HEK293 (cell line): Measurements from ENCODE around the gene UBALD2.

Experiments used
- CTCF ChIP-seq: fragments of 450-650 bp; formaldehyde crosslinking; IDR thresholded peaks from 2 replicates; pipeline ENCODE4 v1.5.1; 2016; ENCODE audit warnings: missing biosample characterization, missing genetic modification characterization
- ELK4 ChIP-seq: IDR thresholded peaks from 2 replicates; pipeline ENCODE4 v1.6.1; 2011; ENCODE audit warnings: mild to moderate bottlenecking, low read depth, low read length, borderline replicate concordance
- FEZF1 ChIP-seq: fragments of 450-650 bp; formaldehyde crosslinking; IDR thresholded peaks from 2 replicates; pipeline ENCODE4 v1.5.1; 2016; ENCODE audit warnings: missing biosample characterization, missing genetic modification characterization
- GLIS1 ChIP-seq: fragments of 450-650 bp; formaldehyde crosslinking; IDR thresholded peaks from 2 replicates; pipeline ENCODE4 v1.5.1; 2016; ENCODE audit warnings: missing biosample characterization, missing genetic modification characterization
- INSM2 ChIP-seq: fragments of 450-650 bp; formaldehyde crosslinking; IDR thresholded peaks from 2 replicates; pipeline ENCODE4 v1.5.1; 2016; ENCODE audit warnings: missing biosample characterization, missing genetic modification characterization
- KLF9 ChIP-seq: fragments of 450-650 bp; formaldehyde crosslinking; IDR thresholded peaks from 2 replicates; pipeline ENCODE4 v1.5.1; 2016; ENCODE audit warnings: missing biosample characterization, missing genetic modification characterization, low read depth
- OVOL3 ChIP-seq: fragments of 450-650 bp; formaldehyde crosslinking; IDR thresholded peaks from 2 replicates; pipeline ENCODE4 v1.5.1; 2016; ENCODE audit warnings: missing biosample characterization, missing genetic modification characterization
- PRDM4 ChIP-seq: fragments of 450-650 bp; formaldehyde crosslinking; IDR thresholded peaks from 2 replicates; pipeline ENCODE4 v1.5.1; 2017; ENCODE audit warnings: missing biosample characterization, missing genetic modification characterization
- TRIM28 ChIP-seq: IDR thresholded peaks from 2 replicates; pipeline ENCODE4 v1.6.1; 2011; ENCODE audit warnings: low read length, control low read depth, borderline replicate concordance
- YY2 ChIP-seq: fragments of 450-650 bp; formaldehyde crosslinking; IDR thresholded peaks from 2 replicates; pipeline ENCODE4 v1.5.1; 2016; ENCODE audit warnings: missing biosample characterization, missing genetic modification characterization
- ZBTB10 ChIP-seq: fragments of 450-650 bp; formaldehyde crosslinking; IDR thresholded peaks from 2 replicates; pipeline ENCODE4 v1.5.1; 2016; ENCODE audit warnings: missing biosample characterization, missing genetic modification characterization
- ZBTB8A ChIP-seq: fragments of 450-650 bp; formaldehyde crosslinking; IDR thresholded peaks from 2 replicates; pipeline ENCODE4 v1.5.1; 2016; ENCODE audit warnings: missing biosample characterization, missing genetic modification characterization
- ZFP3 ChIP-seq: fragments of 450-650 bp; formaldehyde crosslinking; IDR thresholded peaks from 2 replicates; pipeline ENCODE4 v1.5.1; 2016; ENCODE audit warnings: low read depth, missing biosample characterization, missing genetic modification characterization
- ZIC2 ChIP-seq: fragments of 450-650 bp; formaldehyde crosslinking; IDR thresholded peaks from 2 replicates; pipeline ENCODE4 v1.5.1; 2016; ENCODE audit warnings: missing biosample characterization, missing genetic modification characterization
- ZNF211 ChIP-seq: fragments of 450-650 bp; formaldehyde crosslinking; IDR thresholded peaks from 2 replicates; pipeline ENCODE4 v1.5.1; 2016; ENCODE audit warnings: low read depth, missing biosample characterization, missing genetic modification characterization
- ZNF214 ChIP-seq: fragments of 450-650 bp; formaldehyde crosslinking; IDR thresholded peaks from 2 replicates; pipeline ENCODE4 v1.5.1; 2017; ENCODE audit warnings: missing biosample characterization, mild to moderate bottlenecking, missing genetic modification characterization, borderline replicate concordance
- ZNF24 ChIP-seq: fragments of 450-650 bp; formaldehyde crosslinking; IDR thresholded peaks from 2 replicates; pipeline ENCODE4 v1.5.1; 2016; ENCODE audit warnings: missing biosample characterization, missing genetic modification characterization
- ZNF248 ChIP-seq: fragments of 450-650 bp; formaldehyde crosslinking; IDR thresholded peaks from 2 replicates; pipeline ENCODE4 v1.5.1; 2017; ENCODE audit warnings: missing biosample characterization, missing genetic modification characterization
- ZNF398 ChIP-seq: fragments of 450-650 bp; formaldehyde crosslinking; IDR thresholded peaks from 2 replicates; pipeline ENCODE4 v1.5.1; 2017; ENCODE audit warnings: missing biosample characterization, missing genetic modification characterization
- ZNF416 ChIP-seq: fragments of 450-650 bp; formaldehyde crosslinking; IDR thresholded peaks from 2 replicates; pipeline ENCODE4 v1.5.1; 2016; ENCODE audit warnings: missing biosample characterization, missing genetic modification characterization
- ZNF501 ChIP-seq: fragments of 450-650 bp; formaldehyde crosslinking; IDR thresholded peaks from 2 replicates; pipeline ENCODE4 v1.5.1; 2016; ENCODE audit warnings: missing biosample characterization, missing genetic modification characterization
- ZNF610 ChIP-seq: fragments of 450-650 bp; formaldehyde crosslinking; IDR thresholded peaks from 2 replicates; pipeline ENCODE4 v1.5.1; 2016; ENCODE audit warnings: missing biosample characterization, missing genetic modification characterization, borderline replicate concordance
- ZNF629 ChIP-seq: fragments of 450-650 bp; formaldehyde crosslinking; IDR thresholded peaks from 2 replicates; pipeline ENCODE4 v1.5.1; 2017; ENCODE audit warnings: missing biosample characterization, missing genetic modification characterization
- ZNF639 ChIP-seq: fragments of 450-650 bp; formaldehyde crosslinking; IDR thresholded peaks from 2 replicates; pipeline ENCODE4 v1.5.1; 2016; ENCODE audit warnings: missing biosample characterization, missing genetic modification characterization
- ZNF768 ChIP-seq: fragments of 450-650 bp; formaldehyde crosslinking; IDR thresholded peaks from 2 replicates; pipeline ENCODE4 v1.5.1; 2018; ENCODE audit warnings: missing biosample characterization, mild to moderate bottlenecking, missing genetic modification characterization
- ZSCAN16 ChIP-seq: fragments of 450-650 bp; formaldehyde crosslinking; IDR thresholded peaks from 2 replicates; pipeline ENCODE4 v1.5.1; 2016; ENCODE audit warnings: missing biosample characterization, missing genetic modification characterization

The UBALD2 gene

GRCh38 chr17:76246080-76247066 lies 18.8 kb upstream of the UBALD2 start (continued):
- no peak for TF ChIP-seq ZNF501
- TF ChIP-seq PRDM4 (tag by site-specific recombination): no peak
- no peak for TF ChIP-seq ZNF610 (tag by site-specific recombination)
- no peak for TF ChIP-seq ZNF248
- TF ChIP-seq GLIS1 (tag by site-specific recombination): no peak
- no peak for TF ChIP-seq ZBTB10
- no peak for TF ChIP-seq ZNF768 (tag by site-specific recombination)
- no peak for TF ChIP-seq ZNF398 (tag by site-specific recombination)
- TF ChIP-seq FEZF1 (tag by site-specific recombination): no peak
- no peak for TF ChIP-seq ZSCAN16 (tag by site-specific recombination)
- no peak for TF ChIP-seq ELK4
- TF ChIP-seq ZNF214: no peak
- peak; percentile 75 for TF ChIP-seq ZIC2 (tag by site-specific recombination)
- TF ChIP-seq ZNF211 (tag by site-specific recombination): no peak
- no peak for TF ChIP-seq ZNF629 (tag by site-specific recombination)
- no peak for TF ChIP-seq OVOL3 (tag by site-specific recombination)
- no peak for TF ChIP-seq INSM2 (tag by site-specific recombination)
- no peak for TF ChIP-seq YY2 (tag by site-specific recombination)
- no peak for TF ChIP-seq CTCF (tag by site-specific recombination)
- TF ChIP-seq ZNF24: no peak
- TF ChIP-seq KLF9 (tag by site-specific recombination): no peak
- no peak for TF ChIP-seq ZNF416 (tag by site-specific recombination)
- peak; percentile 69 for TF ChIP-seq TRIM28
- no peak for TF ChIP-seq ZFP3 (tag by site-specific recombination)
- TF ChIP-seq ZBTB8A (tag by site-specific recombination): no peak
- no peak for TF ChIP-seq ZNF639
